Epithelial cell of esophagus (primary cell): ENCODE measurements around the gene LRRC36.

Experiments
- DNase-seq: peaks from one replicate; pipeline ENCODE4 v3.0.0; 2010; ENCODE audit warnings: low read depth
- H3K4me3 ChIP-seq: 2 replicates; pipeline ENCODE4 v1.5.1; 2011; ENCODE audit warnings: mild to moderate bottlenecking, low read length, control low read depth
- TF ChIP-seq, protein P1 (sequence below): IDR thresholded peaks from 2 replicates; pipeline ENCODE4 v1.5.1; 2011; ENCODE audit warnings: low read depth, mild to moderate bottlenecking, low read length, control low read depth, inconsistent platforms; ENCODE audit not compliant: insufficient read depth; ENCODE audit errors: missing control alignments

LRRC36 gene, protein sequence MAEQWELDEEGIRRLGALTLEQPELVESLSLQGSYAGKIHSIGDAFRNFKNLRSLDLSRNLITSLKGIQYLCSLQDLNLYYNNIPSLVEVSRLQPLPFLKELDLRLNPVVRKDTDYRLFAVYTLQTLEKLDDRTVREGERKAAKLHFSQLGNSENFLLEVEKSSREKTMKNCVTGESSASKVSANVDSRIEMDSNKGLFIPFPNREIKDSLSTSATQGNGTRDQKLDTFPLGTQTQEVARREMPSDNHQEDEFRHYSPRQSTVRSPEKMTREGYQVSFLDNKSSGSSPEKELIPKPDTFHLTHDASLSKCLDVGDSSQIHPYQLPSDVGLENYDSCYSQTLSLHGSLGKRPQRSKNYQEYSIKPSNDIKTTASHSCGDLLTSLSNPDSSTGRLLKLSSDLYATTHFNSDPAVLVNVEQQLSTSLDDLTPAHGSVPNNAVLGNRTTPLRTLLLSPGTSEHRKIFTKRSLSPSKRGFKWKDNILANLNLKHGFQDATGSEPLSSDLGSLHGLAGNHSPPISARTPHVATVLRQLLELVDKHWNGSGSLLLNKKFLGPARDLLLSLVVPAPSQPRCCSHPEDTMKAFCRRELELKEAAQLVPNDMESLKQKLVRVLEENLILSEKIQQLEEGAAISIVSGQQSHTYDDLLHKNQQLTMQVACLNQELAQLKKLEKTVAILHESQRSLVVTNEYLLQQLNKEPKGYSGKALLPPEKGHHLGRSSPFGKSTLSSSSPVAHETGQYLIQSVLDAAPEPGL

DNA sequence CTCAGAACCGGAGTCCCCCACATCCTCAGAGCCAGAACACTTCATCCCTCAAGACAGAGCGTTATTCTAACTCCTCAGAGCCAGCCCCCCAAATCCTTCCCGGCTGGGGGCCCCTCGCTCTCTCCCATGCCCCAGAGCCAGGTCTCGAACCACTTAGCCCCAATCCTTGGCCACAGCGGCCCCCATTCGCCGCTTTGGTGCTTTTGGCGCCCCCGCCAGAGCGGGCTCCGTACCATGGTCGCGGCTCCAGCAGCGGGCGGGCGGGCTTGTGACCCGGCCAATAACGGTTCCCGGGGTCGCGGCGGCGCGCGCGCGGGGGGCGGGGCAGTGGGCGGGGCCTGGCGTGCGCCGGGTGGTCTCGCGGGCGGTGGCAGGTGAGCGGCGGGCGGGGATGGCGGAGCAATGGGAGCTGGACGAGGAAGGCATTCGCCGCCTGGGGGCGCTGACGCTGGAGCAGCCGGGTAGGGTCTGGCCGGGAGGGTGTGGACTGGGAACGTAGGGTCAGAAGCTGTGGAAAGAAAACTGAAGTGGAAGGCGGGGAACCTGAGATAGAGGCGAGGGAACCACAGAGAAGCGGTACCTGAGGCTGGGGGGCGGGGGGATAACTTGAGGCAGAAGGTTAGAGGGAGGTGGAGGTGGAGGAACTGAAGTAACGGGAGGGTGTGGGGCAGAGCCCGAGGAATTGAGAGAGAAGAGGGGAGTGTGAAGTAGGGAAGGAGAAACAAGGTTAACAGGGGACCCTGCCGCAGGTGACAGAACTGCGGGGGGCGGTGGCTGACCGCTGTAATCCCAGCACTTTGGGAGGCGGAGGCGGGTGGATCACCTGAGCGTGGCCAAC is at the start of gene LRRC36, which contains the start of gene KCTD19:
TSS of gene LRRC36 (plus strand) at position 344 of the 838 bp plus-strand sequence. CDS start at position 392, 48 bp downstream.
TSS of gene KCTD19 (minus strand) at position 270 of the 838 bp plus-strand sequence. CDS start at position 236, 34 bp downstream.
- peak within 1 kb of the TSS; percentile 30 for H3K4me3 ChIP-seq
- TF ChIP-seq, protein P1, sequence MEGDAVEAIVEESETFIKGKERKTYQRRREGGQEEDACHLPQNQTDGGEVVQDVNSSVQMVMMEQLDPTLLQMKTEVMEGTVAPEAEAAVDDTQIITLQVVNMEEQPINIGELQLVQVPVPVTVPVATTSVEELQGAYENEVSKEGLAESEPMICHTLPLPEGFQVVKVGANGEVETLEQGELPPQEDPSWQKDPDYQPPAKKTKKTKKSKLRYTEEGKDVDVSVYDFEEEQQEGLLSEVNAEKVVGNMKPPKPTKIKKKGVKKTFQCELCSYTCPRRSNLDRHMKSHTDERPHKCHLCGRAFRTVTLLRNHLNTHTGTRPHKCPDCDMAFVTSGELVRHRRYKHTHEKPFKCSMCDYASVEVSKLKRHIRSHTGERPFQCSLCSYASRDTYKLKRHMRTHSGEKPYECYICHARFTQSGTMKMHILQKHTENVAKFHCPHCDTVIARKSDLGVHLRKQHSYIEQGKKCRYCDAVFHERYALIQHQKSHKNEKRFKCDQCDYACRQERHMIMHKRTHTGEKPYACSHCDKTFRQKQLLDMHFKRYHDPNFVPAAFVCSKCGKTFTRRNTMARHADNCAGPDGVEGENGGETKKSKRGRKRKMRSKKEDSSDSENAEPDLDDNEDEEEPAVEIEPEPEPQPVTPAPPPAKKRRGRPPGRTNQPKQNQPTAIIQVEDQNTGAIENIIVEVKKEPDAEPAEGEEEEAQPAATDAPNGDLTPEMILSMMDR = peak; percentile 31
- DNase-seq = peak; percentile 30

DNA sequence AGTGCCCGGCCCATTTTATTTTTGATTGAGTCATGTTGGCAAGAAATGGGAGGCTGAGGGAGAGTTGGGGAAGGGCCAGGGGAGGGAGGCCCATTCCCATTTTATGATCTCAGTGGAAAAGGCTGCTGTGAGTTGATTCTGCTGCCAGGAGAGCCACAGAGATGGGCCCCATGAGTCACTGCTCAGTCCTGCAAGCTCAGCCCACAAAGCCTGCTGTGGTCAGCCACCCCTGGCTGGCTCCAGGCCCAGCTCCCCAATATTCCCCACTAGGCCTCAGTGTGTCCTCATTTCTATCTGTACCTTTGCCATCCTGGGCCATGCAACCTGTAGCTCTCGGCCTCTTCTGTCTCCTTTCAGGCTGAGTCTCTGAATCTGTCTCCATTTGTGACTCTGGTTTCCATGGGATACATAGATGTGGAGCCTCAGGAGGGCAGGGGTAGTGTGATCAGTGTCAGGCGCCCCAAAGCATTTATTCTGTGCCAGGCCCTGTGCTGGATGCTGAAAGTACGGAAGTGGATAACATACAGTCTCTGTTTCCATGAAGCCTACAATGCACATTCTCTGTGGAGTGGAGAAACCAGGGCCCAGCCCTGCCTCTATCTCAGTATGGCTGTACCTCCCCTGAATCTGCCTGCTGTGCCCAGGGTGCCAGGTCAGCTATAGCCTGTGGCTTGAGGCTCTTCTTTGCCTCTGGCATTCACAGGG is 49.2 kb upstream of the LRRC36 start:
- DNase-seq = peak; percentile 96
- TF ChIP-seq, protein P1 = no peak
- H3K4me3 ChIP-seq = peak overlapping the region; percentile 78

DNA sequence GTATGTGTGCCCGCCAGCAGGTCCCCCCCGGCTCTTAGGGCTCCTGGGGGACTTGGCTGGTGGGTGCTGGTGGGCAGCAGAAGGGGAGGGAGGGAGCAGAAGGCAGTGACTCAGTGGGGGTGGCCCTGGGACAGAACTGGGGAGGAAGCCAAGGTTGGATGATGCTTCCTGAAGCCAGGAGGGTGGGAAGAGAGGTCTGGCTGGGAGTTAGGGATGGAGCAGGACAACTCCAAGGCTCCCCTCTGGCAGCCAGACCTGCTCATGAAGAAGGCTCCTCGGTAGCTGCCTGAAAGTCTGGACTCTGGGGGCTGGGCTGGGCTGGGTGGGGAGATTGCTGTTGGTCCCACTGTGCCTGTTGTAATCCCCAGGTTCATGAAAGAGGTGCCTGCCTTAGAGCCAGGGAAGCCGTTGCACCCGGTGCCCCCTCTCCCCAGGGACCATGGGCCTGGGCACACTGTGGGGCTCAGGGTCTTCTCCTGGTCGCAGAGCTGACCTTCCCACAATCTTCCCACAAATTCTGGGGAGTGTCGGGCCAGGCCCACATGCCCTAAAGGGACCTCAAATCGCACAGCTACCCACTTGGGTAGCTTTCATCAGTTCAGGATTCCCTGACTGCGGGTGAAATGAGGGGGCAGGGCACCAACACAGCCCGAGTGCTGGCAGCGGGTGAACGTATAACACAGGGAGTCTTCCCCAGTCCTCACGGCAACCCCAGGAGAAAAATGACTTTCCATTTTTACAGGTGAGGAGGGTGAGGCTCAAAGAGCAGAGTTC is 48.4 kb upstream of the LRRC36 start:
- H3K4me3 ChIP-seq = peak overlapping the region; percentile 78
- DNase-seq = peak; percentile 67
- TF ChIP-seq, protein P1 = no peak

DNA sequence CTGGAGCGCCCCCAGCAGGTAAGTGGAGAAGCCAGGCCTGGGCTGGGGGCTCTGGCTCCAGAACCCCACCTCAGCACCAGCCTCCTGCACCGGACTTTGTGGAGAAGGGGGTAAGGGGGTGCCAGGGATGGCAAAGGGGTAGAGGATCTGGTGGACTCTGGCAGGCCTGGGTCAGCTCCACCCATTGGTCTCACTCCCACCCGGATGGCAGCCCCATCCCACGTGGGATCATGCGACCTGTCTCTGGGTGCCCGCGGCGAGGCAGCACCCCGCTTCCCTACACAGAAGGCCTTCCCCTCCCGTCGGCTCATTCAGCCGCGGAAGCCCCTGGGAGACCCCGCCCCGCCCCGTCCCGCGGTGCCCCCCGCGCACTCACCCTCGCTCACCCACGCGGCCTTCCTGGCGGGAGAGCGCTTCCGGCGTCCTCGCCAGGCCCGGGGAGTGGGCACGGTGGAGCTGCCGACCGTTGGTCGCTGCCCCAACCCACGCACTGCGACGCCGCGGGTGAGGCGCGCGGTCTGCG is 47.8 kb upstream of the LRRC36 start:
- H3K4me3 ChIP-seq = peak overlapping the region; percentile 78
- TF ChIP-seq, protein P1 = peak; percentile 56
- no peak for DNase-seq

DNA sequence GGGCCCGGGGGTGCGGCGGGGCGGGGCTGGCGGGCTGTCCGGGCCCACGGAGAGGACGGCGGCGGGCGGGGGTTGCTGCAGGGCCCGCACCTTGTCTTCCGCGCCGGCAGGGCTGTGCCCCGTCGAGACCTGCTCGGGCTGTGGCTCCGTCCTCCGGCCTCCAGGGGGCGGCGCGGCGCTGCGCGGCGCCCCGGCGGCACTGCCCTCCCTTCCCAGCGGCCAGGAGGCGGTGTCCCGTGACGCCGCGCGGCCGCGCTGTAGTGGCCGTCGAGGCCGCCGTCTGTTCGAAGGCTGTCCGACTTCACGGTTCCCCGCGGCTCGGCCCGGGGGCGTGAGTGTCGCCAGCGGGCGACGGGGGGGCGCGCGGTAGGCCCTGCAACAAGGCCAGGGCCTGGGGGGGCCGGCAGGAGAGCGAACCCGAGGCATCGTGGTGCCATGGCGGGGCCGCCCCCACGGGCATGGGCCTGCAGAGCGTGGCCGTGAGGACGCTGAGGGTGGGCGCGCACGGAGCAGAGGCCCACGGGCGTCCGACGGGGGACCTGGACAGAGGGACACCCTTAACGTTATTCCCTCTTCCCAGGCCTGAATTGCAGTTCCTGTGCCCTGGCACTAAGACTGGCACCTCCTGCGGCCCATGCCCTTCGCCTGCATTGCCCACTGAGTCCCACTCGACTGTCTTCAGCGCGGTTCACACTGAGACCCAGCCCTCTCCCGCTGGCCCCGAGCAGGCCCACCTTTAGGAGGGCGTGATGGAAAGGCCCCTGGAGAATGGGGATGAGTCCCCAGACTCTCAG is 47.1 kb upstream of the LRRC36 start, which contains the start of gene PLEKHG4:
TSS of gene PLEKHG4 (plus strand) at position 237 of the 794 bp plus-strand sequence. CDS start at position 750, 513 bp downstream.
- TF ChIP-seq, protein P1 = peak; percentile 42
- DNase-seq = peak; percentile 78
- peak within 1 kb of the TSS; percentile 78 for H3K4me3 ChIP-seq
